Measurements from ENCODE around the gene ZWILCH. TPM values are rescaled to one million over a fixed set of nuclear protein-coding genes. Genes with fewer than 3 reads are reported as not detected.

The ZWILCH gene
- total and polyA plus RNA-seq, 4 donors = 1.5 to 11.3 (median 2.9) TPM

DNA sequence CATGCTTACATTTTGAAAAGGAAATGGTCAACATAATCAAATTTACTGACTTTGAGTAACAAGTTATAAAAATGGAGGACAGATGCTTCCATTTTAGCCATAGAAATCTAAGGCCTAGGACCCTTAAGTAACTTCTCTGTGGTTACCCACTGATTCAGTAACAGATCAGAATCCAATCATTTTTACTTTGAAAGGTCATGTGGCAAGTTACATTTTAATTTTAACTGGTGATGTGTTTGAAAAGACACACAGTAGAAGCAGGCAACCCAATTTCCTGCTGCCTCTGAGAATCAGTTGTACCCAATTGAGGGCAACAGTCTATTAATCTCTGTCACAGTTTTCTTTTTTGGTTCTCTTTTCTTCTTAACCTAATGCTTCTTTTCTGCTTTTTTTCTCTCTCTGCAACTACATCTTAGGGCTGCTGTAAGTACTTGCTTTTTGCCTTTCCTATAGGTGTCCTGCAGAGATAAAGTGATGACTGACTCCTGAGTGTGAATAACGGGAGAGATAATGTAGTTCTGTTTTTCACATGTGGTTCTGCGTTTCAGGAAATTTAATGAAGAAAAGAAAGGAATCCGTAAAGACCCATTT is 3.3 kb downstream of the ZWILCH start:
- no peak overlapping the region for H3K4me3 ChIP-seq (ENCODE audit: low read depth in 1 of 3, low read length in 3 of 3)
- H3K9me3 ChIP-seq (ENCODE audit: control insufficient read depth in 4 of 4, low read length in 3 of 4) = no peaks in the 10 kb centered on the region
- no peaks in the 10 kb centered on the region for H3K27me3 ChIP-seq (ENCODE audit: control insufficient read depth in 4 of 4, insufficient read depth in 4 of 4, low read length in 3 of 4)
- H3K9ac ChIP-seq (ENCODE audit: low read depth in 1 of 2, low read length in 2 of 2) = no peak overlapping the region
- WGBS = 95% methylated on average over 3 of the region's 3 CpGs
- H3K27ac ChIP-seq (ENCODE audit: low read depth in 1 of 2, low read length in 2 of 2) = no peak overlapping the region
- DNase-seq (ENCODE audit: low spot score) = no peak
- TF ChIP-seq RXRA (IDR thresholded peaks at IDR 0.05) = no peak
- TF ChIP-seq FOXA2 (IDR thresholded peaks at IDR 0.05) = no peak
- no peak for TF ChIP-seq NR2F2 (IDR thresholded peaks at IDR 0.05)
- TF ChIP-seq, protein P1, sequence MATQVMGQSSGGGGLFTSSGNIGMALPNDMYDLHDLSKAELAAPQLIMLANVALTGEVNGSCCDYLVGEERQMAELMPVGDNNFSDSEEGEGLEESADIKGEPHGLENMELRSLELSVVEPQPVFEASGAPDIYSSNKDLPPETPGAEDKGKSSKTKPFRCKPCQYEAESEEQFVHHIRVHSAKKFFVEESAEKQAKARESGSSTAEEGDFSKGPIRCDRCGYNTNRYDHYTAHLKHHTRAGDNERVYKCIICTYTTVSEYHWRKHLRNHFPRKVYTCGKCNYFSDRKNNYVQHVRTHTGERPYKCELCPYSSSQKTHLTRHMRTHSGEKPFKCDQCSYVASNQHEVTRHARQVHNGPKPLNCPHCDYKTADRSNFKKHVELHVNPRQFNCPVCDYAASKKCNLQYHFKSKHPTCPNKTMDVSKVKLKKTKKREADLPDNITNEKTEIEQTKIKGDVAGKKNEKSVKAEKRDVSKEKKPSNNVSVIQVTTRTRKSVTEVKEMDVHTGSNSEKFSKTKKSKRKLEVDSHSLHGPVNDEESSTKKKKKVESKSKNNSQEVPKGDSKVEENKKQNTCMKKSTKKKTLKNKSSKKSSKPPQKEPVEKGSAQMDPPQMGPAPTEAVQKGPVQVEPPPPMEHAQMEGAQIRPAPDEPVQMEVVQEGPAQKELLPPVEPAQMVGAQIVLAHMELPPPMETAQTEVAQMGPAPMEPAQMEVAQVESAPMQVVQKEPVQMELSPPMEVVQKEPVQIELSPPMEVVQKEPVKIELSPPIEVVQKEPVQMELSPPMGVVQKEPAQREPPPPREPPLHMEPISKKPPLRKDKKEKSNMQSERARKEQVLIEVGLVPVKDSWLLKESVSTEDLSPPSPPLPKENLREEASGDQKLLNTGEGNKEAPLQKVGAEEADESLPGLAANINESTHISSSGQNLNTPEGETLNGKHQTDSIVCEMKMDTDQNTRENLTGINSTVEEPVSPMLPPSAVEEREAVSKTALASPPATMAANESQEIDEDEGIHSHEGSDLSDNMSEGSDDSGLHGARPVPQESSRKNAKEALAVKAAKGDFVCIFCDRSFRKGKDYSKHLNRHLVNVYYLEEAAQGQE (IDR thresholded peaks at IDR 0.05) = no peak
- no peak for TF ChIP-seq TAF1 (conservative IDR thresholded peaks at IDR 0.05)
- TF ChIP-seq HNF4G (IDR thresholded peaks at IDR 0.05) = no peak
- TF ChIP-seq FOXA1 (IDR thresholded peaks at IDR 0.05) = no peak
- no peaks in the 10 kb centered on the region for H3K36me3 ChIP-seq (ENCODE audit: control insufficient read depth in 4 of 4, insufficient read depth in 3 of 4, low read depth in 1 of 4, low read length in 3 of 4)
- peaks cover 0 to 15% (median 11%) of the 10 kb centered on the region in 4 donors for H3K4me1 ChIP-seq (ENCODE audit: control insufficient read depth in 4 of 4, insufficient read depth in 4 of 4, low read length in 3 of 4)

DNA sequence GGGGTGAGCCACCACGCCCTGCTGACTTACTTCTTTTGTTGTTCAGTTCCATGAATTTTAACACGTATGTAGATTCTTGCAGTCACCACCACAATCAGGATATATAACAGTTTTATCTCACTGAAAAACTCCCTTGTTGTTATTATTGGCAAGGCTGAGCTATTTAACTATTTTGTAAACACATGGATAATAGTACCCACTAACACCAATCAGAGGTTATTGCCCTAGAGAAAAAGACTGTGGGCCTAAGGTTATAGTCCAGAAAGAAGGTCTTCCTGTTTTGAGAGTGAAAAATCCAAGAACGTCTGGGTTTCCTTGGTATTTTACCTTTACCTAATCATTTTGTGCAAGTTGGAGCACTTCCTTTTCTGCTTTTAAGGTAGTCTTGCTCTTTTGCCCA is 9.5 kb downstream of the ZWILCH start:
- no peak for TF ChIP-seq JUND (IDR thresholded peaks at IDR 0.05)
- no peak for TF ChIP-seq MAX (IDR thresholded peaks at IDR 0.05)
- TF ChIP-seq RAD21 (IDR thresholded peaks at IDR 0.05) = no peak
- TF ChIP-seq, protein P2, sequence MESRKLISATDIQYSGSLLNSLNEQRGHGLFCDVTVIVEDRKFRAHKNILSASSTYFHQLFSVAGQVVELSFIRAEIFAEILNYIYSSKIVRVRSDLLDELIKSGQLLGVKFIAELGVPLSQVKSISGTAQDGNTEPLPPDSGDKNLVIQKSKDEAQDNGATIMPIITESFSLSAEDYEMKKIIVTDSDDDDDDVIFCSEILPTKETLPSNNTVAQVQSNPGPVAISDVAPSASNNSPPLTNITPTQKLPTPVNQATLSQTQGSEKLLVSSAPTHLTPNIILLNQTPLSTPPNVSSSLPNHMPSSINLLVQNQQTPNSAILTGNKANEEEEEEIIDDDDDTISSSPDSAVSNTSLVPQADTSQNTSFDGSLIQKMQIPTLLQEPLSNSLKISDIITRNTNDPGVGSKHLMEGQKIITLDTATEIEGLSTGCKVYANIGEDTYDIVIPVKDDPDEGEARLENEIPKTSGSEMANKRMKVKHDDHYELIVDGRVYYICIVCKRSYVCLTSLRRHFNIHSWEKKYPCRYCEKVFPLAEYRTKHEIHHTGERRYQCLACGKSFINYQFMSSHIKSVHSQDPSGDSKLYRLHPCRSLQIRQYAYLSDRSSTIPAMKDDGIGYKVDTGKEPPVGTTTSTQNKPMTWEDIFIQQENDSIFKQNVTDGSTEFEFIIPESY (IDR thresholded peaks at IDR 0.05) = no peak
- H3K9ac ChIP-seq (ENCODE audit: low read depth in 1 of 2, low read length in 2 of 2) = no peak overlapping the region
- WGBS = 85% methylated on average over 3 of the region's 3 CpGs
- H3K27me3 ChIP-seq (ENCODE audit: control insufficient read depth in 4 of 4, insufficient read depth in 4 of 4, low read length in 3 of 4) = no peaks in the 10 kb centered on the region
- no peaks in the 10 kb centered on the region for H3K4me1 ChIP-seq (ENCODE audit: control insufficient read depth in 4 of 4, insufficient read depth in 4 of 4, low read length in 3 of 4)
- H3K27ac ChIP-seq (ENCODE audit: low read depth in 1 of 2, low read length in 2 of 2) = no peak overlapping the region
- peaks cover 0 to 3% (median under 1%) of the 10 kb centered on the region in 4 donors for H3K36me3 ChIP-seq (ENCODE audit: control insufficient read depth in 4 of 4, insufficient read depth in 3 of 4, low read depth in 1 of 4, low read length in 3 of 4)
- no peak for DNase-seq (ENCODE audit: low spot score)
- no peaks in the 10 kb centered on the region for H3K9me3 ChIP-seq (ENCODE audit: control insufficient read depth in 4 of 4, low read length in 3 of 4)
- H3K4me3 ChIP-seq (ENCODE audit: low read depth in 1 of 3, low read length in 3 of 3) = no peak overlapping the region

DNA sequence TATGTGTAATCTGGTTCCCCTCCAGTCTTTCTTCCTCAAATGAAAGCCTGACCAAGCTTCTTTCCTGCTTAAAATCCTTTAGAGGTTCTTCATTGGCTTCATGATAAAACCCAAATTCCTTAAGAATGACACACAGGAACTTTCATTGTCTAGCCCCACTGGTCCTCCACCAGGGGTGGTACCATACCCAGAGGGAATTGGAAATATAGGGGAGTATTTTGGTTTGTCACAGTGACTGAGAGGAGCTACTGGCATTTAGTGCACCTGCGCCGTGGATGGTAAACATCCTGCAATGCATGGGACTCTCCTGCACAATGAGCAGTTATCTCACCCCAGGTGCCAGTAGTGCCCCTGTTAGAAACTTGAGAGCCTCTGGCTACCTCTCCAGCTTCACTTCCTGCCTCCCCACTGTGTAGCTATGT is 10.8 kb downstream of the ZWILCH start:
- Histone ChIP-seq H3K9me3 (ENCODE audit: control insufficient read depth in 4 of 4, low read length in 3 of 4) (no peaks in the 10 kb centered on the region), H3K9ac (ENCODE audit: low read depth in 1 of 2, low read length in 2 of 2) (no peak overlapping the region), H3K27ac (ENCODE audit: low read depth in 1 of 2, low read length in 2 of 2) (no peak overlapping the region), H3K4me1 (ENCODE audit: control insufficient read depth in 4 of 4, insufficient read depth in 4 of 4, low read length in 3 of 4) (no peaks in the 10 kb centered on the region), H3K4me3 (ENCODE audit: low read depth in 1 of 3, low read length in 3 of 3) (no peak overlapping the region), H3K36me3 (ENCODE audit: control insufficient read depth in 4 of 4, insufficient read depth in 3 of 4, low read depth in 1 of 4, low read length in 3 of 4) (peaks cover 0 to 3% (median under 1%) of the 10 kb centered on the region in 4 donors), H3K27me3 (ENCODE audit: control insufficient read depth in 4 of 4, insufficient read depth in 4 of 4, low read length in 3 of 4) (no peaks in the 10 kb centered on the region)
- TF ChIP-seq FOXA1 (IDR thresholded peaks at IDR 0.05) (no peak), RAD21 (IDR thresholded peaks at IDR 0.05) (no peak), SP1 (IDR thresholded peaks at IDR 0.05) (no peak), GABPA (IDR thresholded peaks at IDR 0.05 in 1 of 2, conservative IDR thresholded peaks at IDR 0.05 in 1 of 2) (no peak), HNF4G (IDR thresholded peaks at IDR 0.05) (no peak), NR2F2 (IDR thresholded peaks at IDR 0.05) (no peak), EGR1 (IDR thresholded peaks at IDR 0.05; ENCODE audit: low read depth in 2 of 2) (no peak), YY1 (IDR thresholded peaks at IDR 0.05) (no peak)
- TF ChIP-seq, protein P2 (IDR thresholded peaks at IDR 0.05) = no peak
- TF ChIP-seq, protein P1 (IDR thresholded peaks at IDR 0.05) = no peak
- TF ChIP-seq, protein P3, sequence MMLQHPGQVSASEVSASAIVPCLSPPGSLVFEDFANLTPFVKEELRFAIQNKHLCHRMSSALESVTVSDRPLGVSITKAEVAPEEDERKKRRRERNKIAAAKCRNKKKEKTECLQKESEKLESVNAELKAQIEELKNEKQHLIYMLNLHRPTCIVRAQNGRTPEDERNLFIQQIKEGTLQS (IDR thresholded peaks at IDR 0.05) = no peak
- WGBS = 100% methylated on average over 2 of the region's 2 CpGs
- no peak for DNase-seq (ENCODE audit: low spot score)
